ENCODE measurements around the gene TLCD3B. TPM values are rescaled to one million over a fixed set of nuclear protein-coding genes. Genes with fewer than 3 reads are reported as not detected.

TLCD3B gene
- total RNA-seq, 1 donor from 2014 or later: not detected

GRCh38 chr16:29996766-29997250 is 34.3 kb downstream of the TLCD3B start:
- DNase-seq (ENCODE audit: low read depth): no peak
- no peak for TF ChIP-seq CTCF (conservative IDR thresholded peaks at IDR 0.05; ENCODE audit: low read depth, low read length)
- peak overlapping the region; percentile 97 for H3K4me3 ChIP-seq (ENCODE audit: low read depth, low read length)

- peak; percentile 46 for DNase-seq (ENCODE audit: low read depth)
- H3K4me3 ChIP-seq (ENCODE audit: low read depth, low read length): peak within 1 kb of the TSS; percentile 97
- no peak for TF ChIP-seq CTCF (conservative IDR thresholded peaks at IDR 0.05; ENCODE audit: low read depth, low read length)
These were observed 34.9 kb downstream of the TLCD3B start, which contains the start of gene INO80E for GRCh38 chr16:29995911-29996765. TSS of gene INO80E (plus strand) at chr16:29996241. CDS start at chr16:29996311, 70 bp downstream.

GRCh38 chr16:29995324-29995910 is 35.7 kb downstream of the TLCD3B start, which contains the start of gene HIRIP3:
TSS of gene HIRIP3 (minus strand) at chr16:29995617. CDS start at chr16:29995605, 12 bp downstream.
- no peak for TF ChIP-seq CTCF (conservative IDR thresholded peaks at IDR 0.05; ENCODE audit: low read depth, low read length)
- H3K4me3 ChIP-seq (ENCODE audit: low read depth, low read length): peak within 1 kb of the TSS; percentile 97
- DNase-seq (ENCODE audit: low read depth): peak; percentile 18

DNA sequence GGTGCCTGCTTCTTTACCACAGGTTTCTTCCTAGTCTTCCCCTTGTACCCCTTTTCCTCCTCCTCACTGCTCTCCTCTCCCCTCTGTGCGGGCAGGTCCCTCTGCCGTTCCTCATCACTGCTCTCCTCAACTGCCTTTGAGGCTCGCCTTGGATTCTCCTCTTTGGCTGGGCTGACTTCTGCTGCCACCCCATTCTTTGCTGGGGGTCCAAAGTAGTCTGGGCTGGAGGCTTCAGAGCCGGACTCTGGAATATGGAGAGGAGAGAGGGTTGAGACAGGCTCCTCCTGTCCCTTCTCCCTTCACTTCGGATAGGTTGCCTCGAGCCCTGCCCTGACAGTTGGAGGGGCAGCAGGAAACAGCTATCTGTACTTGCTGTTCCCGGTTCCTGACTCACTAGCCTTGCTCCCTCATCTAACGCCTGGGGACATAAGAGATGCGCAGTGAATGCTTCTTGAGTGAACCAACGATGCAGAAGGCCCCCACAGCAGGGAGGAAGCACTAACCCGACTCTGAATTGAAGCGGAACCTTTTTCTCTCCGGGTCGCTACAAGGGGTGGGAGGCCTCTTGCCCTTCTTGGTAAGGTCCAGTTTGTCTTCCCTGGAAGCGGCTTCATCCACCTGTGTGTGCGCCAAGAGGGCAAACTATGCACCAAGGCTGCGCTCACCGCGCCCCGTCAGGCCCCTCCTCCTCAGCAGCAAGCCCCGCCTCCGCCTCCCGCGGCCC is 36.3 kb downstream of the TLCD3B start:
- DNase-seq (ENCODE audit: low read depth): no peak
- TF ChIP-seq CTCF (conservative IDR thresholded peaks at IDR 0.05; ENCODE audit: low read depth, low read length): no peak
- H3K4me3 ChIP-seq (ENCODE audit: low read depth, low read length): peak overlapping the region; percentile 97

GRCh38 chr16:29993903-29994599 is 37.0 kb downstream of the TLCD3B start:
- H3K4me3 ChIP-seq (ENCODE audit: low read depth, low read length): no peak overlapping the region

More at GRCh38 chr16:29993903-29994599, 37.0 kb downstream of the TLCD3B start:
- no peak for TF ChIP-seq CTCF (conservative IDR thresholded peaks at IDR 0.05; ENCODE audit: low read depth, low read length)
- DNase-seq (ENCODE audit: low read depth): no peak
